ENCODE results near the gene NRXN3. TPM values are rescaled to one million over a fixed set of nuclear protein-coding genes. Genes with fewer than 3 reads are reported as not detected.

The NRXN3 gene
- total RNA-seq, 2 donors from 2014 or later = 1.2 to 7.8 TPM

GRCh38 chr14:79480212-79480611 lies 1310.0 kb downstream of the NRXN3 start:
- Histone ChIP-seq H3K4me1 (no peaks in the 10 kb centered on the region), H3K36me3 (no peaks in the 10 kb centered on the region), H3K9me3 (no peaks in the 10 kb centered on the region), H3K9ac (ENCODE audit: low read depth in 2 of 2, low read length in 2 of 2) (no peak overlapping the region), H3K27me3 (no peaks in the 10 kb centered on the region), H3K4me3 (no peak overlapping the region), H3K27ac (no peak overlapping the region)
- DNase-seq = no peak
- TF ChIP-seq CTCF (IDR thresholded peaks at IDR 0.05) = no peak
- intact Hi-C loops (cut with DNase I) = no loop called here

GRCh38 chr14:79482825-79483224 lies 1312.7 kb downstream of the NRXN3 start:
- DNase-seq = no peak
- intact Hi-C loops (cut with DNase I) = no loop called here
- H3K36me3 ChIP-seq = no peaks in the 10 kb centered on the region
- H3K9me3 ChIP-seq = no peaks in the 10 kb centered on the region
- no peak overlapping the region for H3K27ac ChIP-seq
- H3K4me1 ChIP-seq = no peaks in the 10 kb centered on the region
- TF ChIP-seq CTCF (IDR thresholded peaks at IDR 0.05) = no peak
- H3K27me3 ChIP-seq = no peaks in the 10 kb centered on the region
- H3K4me3 ChIP-seq = no peak overlapping the region
- no peak overlapping the region for H3K9ac ChIP-seq (ENCODE audit: low read depth in 2 of 2, low read length in 2 of 2)

GRCh38 chr14:79483477-79484388 lies 1313.6 kb downstream of the NRXN3 start:
- Histone ChIP-seq H3K9ac (ENCODE audit: low read depth in 2 of 2, low read length in 2 of 2) (no peak overlapping the region), H3K9me3 (no peaks in the 10 kb centered on the region), H3K27me3 (no peaks in the 10 kb centered on the region), H3K36me3 (no peaks in the 10 kb centered on the region), H3K4me1 (no peaks in the 10 kb centered on the region), H3K27ac (no peak overlapping the region), H3K4me3 (no peak overlapping the region)
- no peak for DNase-seq
- TF ChIP-seq CTCF (IDR thresholded peaks at IDR 0.05) = no peak
- intact Hi-C loops (cut with DNase I) = no loop called here

- Histone ChIP-seq H3K9me3 (no peaks in the 10 kb centered on the region), H3K9ac (ENCODE audit: low read depth in 2 of 2, low read length in 2 of 2) (no peak overlapping the region), H3K4me3 (no peak overlapping the region), H3K36me3 (no peaks in the 10 kb centered on the region), H3K27ac (no peak overlapping the region), H3K4me1 (no peaks in the 10 kb centered on the region), H3K27me3 (no peaks in the 10 kb centered on the region)
- intact Hi-C loops (cut with DNase I) = no loop called here
- no peak for DNase-seq
- TF ChIP-seq CTCF (IDR thresholded peaks at IDR 0.05) = no peak
These were observed 1317.5 kb downstream of the NRXN3 start for GRCh38 chr14:79487632-79488031.

GRCh38 chr14:79491161-79491560 lies 1321.0 kb downstream of the NRXN3 start:
- DNase-seq = no peak
- intact Hi-C loops (cut with DNase I) = no loop called here
- no peak overlapping the region for H3K4me3 ChIP-seq
- no peak overlapping the region for H3K9ac ChIP-seq (ENCODE audit: low read depth in 2 of 2, low read length in 2 of 2)
- H3K27me3 ChIP-seq = no peaks in the 10 kb centered on the region
- no peaks in the 10 kb centered on the region for H3K36me3 ChIP-seq
- H3K4me1 ChIP-seq = no peaks in the 10 kb centered on the region
- no peak overlapping the region for H3K27ac ChIP-seq
- no peaks in the 10 kb centered on the region for H3K9me3 ChIP-seq
- TF ChIP-seq CTCF (IDR thresholded peaks at IDR 0.05) = no peak

All from colonic mucosa (tissue), 4 donors.